K562 (cell line): ENCODE data around the gene ATP9B. TPM values are rescaled to one million over a fixed set of nuclear protein-coding genes. Genes with fewer than 3 reads are reported as not detected.
A peak's percentile ranks its signal among the peaks of the same experiment; 100 is the strongest.

ENCODE experiments used
- ATAC-seq: fragments of 200-7000 bp; cut with Tn5 transposase; 3 replicates; pipeline ENCODE4 v1.9.1; 2020; ENCODE audit warnings: moderate library complexity
- BruUV-seq: library from RNA; stranded (reverse); fragments of 400-500 nt; replicated peaks from 2 replicates; lab custom pipeline; 2021; lab: Mats Ljungman, UMichigan
- CTCF ChIA-PET: fragments of 300-600 bp; formaldehyde crosslinking; extraction: SDS; loops from one replicate; lab custom pipeline; 2021; ENCODE audit warnings: low intra/inter-chr PET ratio; lab: Yijun Ruan, JAX
- POLR2A ChIA-PET: fragments of 300-600, 350-650 bp; sonication (Branson Sonifier 250); formaldehyde crosslinking; extraction: SDS; loops from one replicate; lab custom pipeline; 2021; ENCODE audit warnings: antibody characterized with exemption, inconsistent platforms; lab: Yijun Ruan, JAX
- DNase-seq, 4 experiments: peaks; one replicate each; pipeline versions ENCODE4 v3.0.0 to v3.0.0-alpha.2; 2011 to 2018; ENCODE audit warnings: low spot score in 3 of 4, mixed read lengths in 3 of 4; ENCODE audit errors: extremely low read depth in 1 of 4
- FAIRE-seq: peaks from 2 replicates; lab custom pipeline; 2011; peaks lifted over from hg19 to GRCh38; lab: Jason Lieb, UNC
- H2AFZ ChIP-seq: 2 replicates; pipeline ENCODE4 v1.6.0; 2011; ENCODE audit warnings: low read depth, low read length, control low read depth, inconsistent platforms
- H3K27ac ChIP-seq: fragments of 200-600 bp; 3 replicates; pipeline ENCODE4 v1.8.0; 2011; ENCODE audit warnings: low read depth, mild to moderate bottlenecking, control low read depth, inconsistent platforms, low read length, moderate library complexity, mixed read lengths; ENCODE audit errors: extremely low read depth
- H3K27me3 ChIP-seq, 2 experiments: fragments of 300-600 bp in 1 of 2; 2 replicates in 1 of 2; 3 replicates in 1 of 2; pipeline versions ENCODE4 v1.6.0 to v1.8.0; 2011; ENCODE audit warnings: inconsistent platforms in 2 of 2, low read length in 2 of 2, mild to moderate bottlenecking in 1 of 2, mixed read lengths in 1 of 2, moderate library complexity in 1 of 2; ENCODE audit not compliant: control insufficient read depth in 2 of 2, insufficient read depth in 2 of 2
- H3K36me3 ChIP-seq: fragments of 300-600 bp; 3 replicates; pipeline ENCODE4 v1.8.0; 2011; ENCODE audit warnings: mild to moderate bottlenecking, low read length, inconsistent platforms; ENCODE audit not compliant: control insufficient read depth, insufficient read depth
- H3K4me1 ChIP-seq, 2 experiments: fragments of 200-600 bp in 1 of 2; replicated peaks in 1 of 2; 2 replicates in 1 of 2; 3 replicates in 1 of 2; pipeline versions ENCODE4 v1.5.1 to v1.8.0; 2011; ENCODE audit warnings: inconsistent platforms in 2 of 2, low read length in 2 of 2, mild to moderate bottlenecking in 1 of 2, mixed read lengths in 1 of 2, moderate library complexity in 1 of 2; ENCODE audit not compliant: control insufficient read depth in 2 of 2, insufficient read depth in 2 of 2
- H3K4me2 ChIP-seq: 2 replicates; pipeline ENCODE4 v1.6.1; 2011; ENCODE audit warnings: low read length, control low read depth, inconsistent platforms, mixed read lengths; ENCODE audit not compliant: insufficient read depth
- H3K4me3 ChIP-seq: fragments of 200-600 bp; sonication (generic), shearing (Covaris generic); 2 replicates; pipeline ENCODE4 v1.5.1; 2016; ENCODE audit warnings: control low read depth, inconsistent platforms
- H3K79me2 ChIP-seq: fragments of 200-600 bp; 3 replicates; pipeline ENCODE4 v1.8.0; 2011; ENCODE audit warnings: low read length, inconsistent platforms; ENCODE audit not compliant: control insufficient read depth, insufficient read depth
- H3K9ac ChIP-seq, 2 experiments: 2 replicates each; pipeline versions ENCODE4 v1.6.0 to v1.6.1; 2011; ENCODE audit warnings: low read depth in 2 of 2, low read length in 2 of 2, control low read depth in 1 of 2, inconsistent platforms in 1 of 2, mild to moderate bottlenecking in 1 of 2, mixed read lengths in 1 of 2; ENCODE audit not compliant: insufficient read depth in 1 of 2
- H3K9me1 ChIP-seq: one replicate; pipeline ENCODE4 v1.6.0; 2011; ENCODE audit warnings: inconsistent platforms, mild to moderate bottlenecking, low read length, moderate library complexity; ENCODE audit not compliant: control insufficient read depth, insufficient read depth
- H3K9me3 ChIP-seq: replicated peaks from 2 replicates; pipeline ENCODE4 v1.5.1; 2011; ENCODE audit warnings: low read depth, low read length, inconsistent platforms; ENCODE audit not compliant: control insufficient read depth, insufficient read depth
- H4K20me1 ChIP-seq: replicated peaks from 2 replicates; pipeline ENCODE4 v1.6.1; 2011; ENCODE audit warnings: low read length, inconsistent platforms, mixed read lengths; ENCODE audit not compliant: control insufficient read depth, insufficient read depth
- CEBPB ChIP-seq: fragments of 450-650 bp; IDR thresholded peaks from 2 replicates; pipeline ENCODE4 v1.6.1; 2016; ENCODE audit warnings: missing genetic modification characterization, missing compliant biosample characterization
- CHD1 ChIP-seq: fragments of 200-600 bp; sonication (generic); IDR thresholded peaks from one replicate; pipeline ENCODE4 v1.6.1; 2012; ENCODE audit warnings: mild to moderate bottlenecking, moderate library complexity, low read length, inconsistent platforms
- ELK1 ChIP-seq: sonication (generic); formaldehyde crosslinking; IDR thresholded peaks from 2 replicates; pipeline ENCODE4 v1.8.1; 2022; ENCODE audit warnings: missing genetic modification reagents
- HSF4 ChIP-seq: fragments of 250-450 bp; sonication (Bioruptor Pico); IDR thresholded peaks from 2 replicates; pipeline ENCODE4 v2.1.2; 2022; ENCODE audit warnings: mild to moderate bottlenecking, moderate library complexity, borderline replicate concordance
- KLF10 ChIP-seq: fragments of 250-450 bp; sonication (Bioruptor Pico); IDR thresholded peaks from 2 replicates; pipeline ENCODE4 v1.6.1; 2021; ENCODE audit warnings: matching md5 sums
- NFIC ChIP-seq: fragments of 450-650 bp; IDR thresholded peaks from 2 replicates; pipeline ENCODE4 v1.6.1; 2017; ENCODE audit warnings: mild to moderate bottlenecking, inconsistent platforms
- ZNF449 ChIP-seq: fragments of 250-450 bp; sonication (Bioruptor Pico); IDR thresholded peaks from 2 replicates; pipeline ENCODE4 v1.8.0; 2022; ENCODE audit warnings: moderate library complexity, mild to moderate bottlenecking, inconsistent platforms
- ZNF780A ChIP-seq: fragments of 250-450 bp; sonication (Bioruptor Pico); IDR thresholded peaks from 2 replicates; pipeline ENCODE4 v1.5.0; 2021; ENCODE audit warnings: mild to moderate bottlenecking
- WGBS: fragments of 100-300 bp; shearing (Covaris generic); methylation state at CpG from one replicate; pipeline ENCODE4 v1.1.6; 2016; ENCODE audit warnings: low coverage, mixed read lengths; ENCODE audit not compliant: insufficient coverage; ENCODE audit errors: missing lambda C conversion rate; 5-methylcytosine and 5-hydroxymethylcytosine counted together
- in situ Hi-C: fragments of 300-500 bp; cut with MboI; formaldehyde crosslinking; loops from 4 replicates; pipeline ENCODE4 v1.15.0; 2018; ENCODE audit warnings: inconsistent platforms, mixed read lengths
- intact Hi-C: fragments of 100-400 bp; cut with micrococcal nuclease; formaldehyde crosslinking; loops from 2 replicates; pipeline ENCODE4 v1.14.2; 2022
- polyA plus RNA-seq, 8 experiments: library from polyadenylated mRNA; depleted of rRNA in 4 of 8; stranded (reverse) in 5 of 8; unstranded in 3 of 8; fragments of >200 nt; fragmentation: Nextera tagmentation in 2 of 8; fragmentation: Illumina TruSeq in 1 of 8; extraction: Ambion mirVana in 2 of 8; extraction: Trizol in 1 of 8; gene quantifications; 2 replicates each; pipeline versions ENCODE4 v1.2.1 to v1.2.3, GENCODE V29; 2011 to 2014; ENCODE audit warnings: inconsistent platforms in 1 of 8, missing spikeins in 1 of 8
- total RNA-seq, 7 experiments: library from RNA; depleted of rRNA in 6 of 7; stranded (reverse); fragments of >200 nt in 6 of 7; fragmentation: Illumina TruSeq in 2 of 7; extraction: Trizol in 2 of 7; gene quantifications; 2 replicates each; pipeline versions ENCODE4 v1.2.1 to v1.2.3, GENCODE V29; 2011 to 2021; ENCODE audit warnings: low replicate concordance in 1 of 7

Gene ATP9B
- total and polyA plus RNA-seq, 9 of the 15 experiments (the other 6 are each of a cell fraction or from before 2014, with no cell fraction given): 0.66 to 13.2 (median 7.9) TPM

DNA sequence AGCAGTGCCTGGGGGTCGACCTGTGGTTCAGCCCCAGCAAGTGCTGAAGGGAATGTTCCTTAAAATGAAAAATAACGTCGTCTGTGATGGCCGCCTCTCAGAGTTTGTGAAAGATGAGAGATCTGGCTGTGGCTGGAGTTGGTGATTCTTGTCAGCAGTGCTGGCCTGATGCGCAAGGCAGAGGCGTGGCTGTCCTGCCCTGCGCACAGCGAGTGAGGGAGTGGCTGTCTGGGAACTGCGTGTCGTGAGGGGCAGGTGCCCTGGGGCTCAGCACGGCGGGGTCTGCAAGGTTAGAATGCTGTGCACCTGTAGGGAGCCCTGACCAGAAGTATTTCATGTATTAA lies 335.3 kb downstream of the ATP9B start (continued):
- TF ChIP-seq KLF10 (CRISPR knock-in tag): no peak
- TF ChIP-seq CHD1: no peak
- TF ChIP-seq ZNF780A (CRISPR knock-in tag): no peak
- TF ChIP-seq, all 486 proteins: peak for 7

DNA sequence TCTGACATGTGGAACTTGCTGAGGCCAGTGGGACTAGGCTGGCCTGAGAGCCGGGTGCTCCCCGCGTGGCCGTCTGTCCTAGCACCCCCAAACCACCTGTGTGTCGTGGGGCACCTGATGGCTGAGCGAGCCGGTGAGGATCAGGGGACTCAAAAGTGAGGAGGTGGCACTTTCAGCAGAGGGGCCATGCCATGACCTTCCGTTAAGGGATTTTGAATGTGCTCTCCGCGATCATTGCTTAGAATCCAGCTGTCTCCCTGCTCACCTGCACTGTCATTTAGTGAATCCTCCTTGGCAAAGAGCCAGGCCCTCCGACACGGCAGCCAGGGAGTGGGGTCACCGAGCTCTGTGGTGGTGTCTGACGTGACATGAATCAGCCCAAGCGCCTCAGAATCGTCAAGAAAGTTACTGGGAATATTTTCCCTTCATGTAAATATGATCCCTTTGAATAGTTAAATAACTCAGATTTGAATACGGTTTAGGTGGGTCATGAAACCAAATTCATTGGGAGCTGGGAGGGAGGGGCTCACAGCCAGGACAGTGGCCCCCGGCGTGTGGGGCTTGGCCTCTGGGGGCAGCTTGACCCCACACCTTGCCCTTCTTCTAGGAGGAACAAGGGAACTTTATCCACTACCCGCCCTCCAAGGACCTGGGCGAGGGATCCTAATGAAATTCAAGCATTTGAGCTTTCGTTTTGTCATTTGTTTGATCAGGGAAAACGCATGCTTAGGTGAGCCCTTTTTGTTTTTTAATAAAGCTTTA lies 336.0 kb downstream of the ATP9B start:
- no peak overlapping the region for H3K4me3 ChIP-seq
- H3K9ac ChIP-seq: peak overlapping the region in 1 of 2 experiments; percentile 65; a peak in 1 of 4 replicates
- peaks cover 6% of the 10 kb centered on the region for H3K9me1 ChIP-seq
- peaks cover 8 to 55% of the 10 kb centered on the region in 2 experiments; a peak in 4 of 5 replicates for H3K4me1 ChIP-seq
- H4K20me1 ChIP-seq: peaks cover 26% of the 10 kb centered on the region
- intact Hi-C loops: no loop called here
- in situ Hi-C loops: no loop called here
- peaks cover 37% of the 10 kb centered on the region for H3K79me2 ChIP-seq
- WGBS: 54% methylated on average over 13 of the region's 23 CpGs
- ChIA-PET CTCF (no interaction called here), POLR2A (interaction anchor here (0.6 to 1.5 kb wide), 3 partner anchors 9 to 118 kb away, joined by 3 read pairs; no protein-coding TSS in a partner anchor)
- no peak overlapping the region for H3K27ac ChIP-seq
- ATAC-seq (no peak), FAIRE-seq (no peak), DNase-seq (no peak)
- H3K27me3 ChIP-seq: no peaks in the 10 kb centered on the region
- TF ChIP-seq ELK1 (CRISPR knock-in tag) (no peak), ZNF449 (CRISPR knock-in tag) (no peak), CEBPB (tag) (no peak), HSF4 (CRISPR knock-in tag) (no peak), NFIC (peak; percentile 84)
- H3K36me3 ChIP-seq: no peaks in the 10 kb centered on the region
- H3K9me3 ChIP-seq: no peaks in the 10 kb centered on the region
- H3K4me2 ChIP-seq: peak overlapping the region; percentile 41; the same call in 1 of the 2 replicates
- H2AFZ ChIP-seq: no peak overlapping the region
- no TSS peak for BruUV-seq
